Nephron progenitor cell (in vitro differentiated cells): ENCODE measurements around the gene FOXP1.

Source experiments
- DNase-seq: peaks from one replicate; pipeline ENCODE4 v3.0.0; 2021
- H3K27ac Mint-ChIP-seq: 2 replicates; pipeline ENCODE4 v1.8.0; 2021; ENCODE audit warnings: mild to moderate bottlenecking, moderate library complexity, mixed read lengths
- H3K27me3 Mint-ChIP-seq: 2 replicates; pipeline ENCODE4 v1.8.0; 2021; ENCODE audit warnings: mild to moderate bottlenecking, low read depth, mixed read lengths; ENCODE audit not compliant: poor library complexity
- H3K36me3 Mint-ChIP-seq: 2 replicates; pipeline ENCODE4 v1.8.0; 2021; ENCODE audit warnings: low read depth, mixed read lengths
- H3K4me1 Mint-ChIP-seq: 2 replicates; pipeline ENCODE4 v1.8.0; 2021; ENCODE audit warnings: mixed read lengths
- H3K4me3 Mint-ChIP-seq: 2 replicates; pipeline ENCODE4 v1.8.0; 2021; ENCODE audit warnings: mild to moderate bottlenecking, moderate library complexity, mixed read lengths
- H3K9me3 Mint-ChIP-seq: 2 replicates; pipeline ENCODE4 v1.8.0; 2021; ENCODE audit warnings: mild to moderate bottlenecking, moderate library complexity, mixed read lengths
- CTCF ChIP-seq: fragments of 200-600 bp; sonication (generic); IDR thresholded peaks from 2 replicates; pipeline ENCODE4 v1.5.0; 2021; ENCODE audit warnings: antibody characterized with exemption

The FOXP1 gene

GRCh38 chr3:71548705-71549384 lies 34.7 kb downstream of the FOXP1 start:
- no peaks in the 10 kb centered on the region for H3K27me3 Mint-ChIP-seq
- no peak for DNase-seq
- H3K36me3 Mint-ChIP-seq = peaks cover 31% of the 10 kb centered on the region
- no peak overlapping the region for H3K4me3 Mint-ChIP-seq
- no peaks in the 10 kb centered on the region for H3K9me3 Mint-ChIP-seq
- no peak overlapping the region for H3K27ac Mint-ChIP-seq
- H3K4me1 Mint-ChIP-seq = peaks cover 5% of the 10 kb centered on the region
- TF ChIP-seq CTCF = no peak

GRCh38 chr3:71547249-71548198 lies 36.0 kb downstream of the FOXP1 start:
- no peaks in the 10 kb centered on the region for H3K9me3 Mint-ChIP-seq
- no peak overlapping the region for H3K4me3 Mint-ChIP-seq
- no peak for TF ChIP-seq CTCF
- no peak overlapping the region for H3K27ac Mint-ChIP-seq
- H3K4me1 Mint-ChIP-seq = peaks cover 18% of the 10 kb centered on the region
- H3K36me3 Mint-ChIP-seq = peaks cover 31% of the 10 kb centered on the region
- no peak for DNase-seq
- no peaks in the 10 kb centered on the region for H3K27me3 Mint-ChIP-seq

GRCh38 chr3:71546821-71547220 lies 36.7 kb downstream of the FOXP1 start:
- Mint-ChIP-seq H3K4me3 (no peak overlapping the region), H3K4me1 (peaks cover 25% of the 10 kb centered on the region), H3K36me3 (peaks cover 28% of the 10 kb centered on the region), H3K27ac (peak overlapping the region; percentile 77), H3K27me3 (no peaks in the 10 kb centered on the region), H3K9me3 (no peaks in the 10 kb centered on the region)
- TF ChIP-seq CTCF = no peak
- DNase-seq = no peak

GRCh38 chr3:71545330-71545729 lies 38.2 kb downstream of the FOXP1 start:
- no peak for DNase-seq
- Mint-ChIP-seq H3K4me3 (no peak overlapping the region), H3K36me3 (peaks cover 19% of the 10 kb centered on the region), H3K27me3 (no peaks in the 10 kb centered on the region), H3K27ac (no peak overlapping the region), H3K4me1 (peaks cover 40% of the 10 kb centered on the region), H3K9me3 (no peaks in the 10 kb centered on the region)
- TF ChIP-seq CTCF = no peak

- peaks cover 6% of the 10 kb centered on the region for H3K27me3 Mint-ChIP-seq
- H3K4me1 Mint-ChIP-seq = peaks cover 48% of the 10 kb centered on the region
- H3K9me3 Mint-ChIP-seq = peaks cover 3% of the 10 kb centered on the region
- no peak overlapping the region for H3K27ac Mint-ChIP-seq
- H3K36me3 Mint-ChIP-seq = peaks cover 19% of the 10 kb centered on the region
- no peak for TF ChIP-seq CTCF
- no peak for DNase-seq
- no peak overlapping the region for H3K4me3 Mint-ChIP-seq
Measured at GRCh38 chr3:71543371-71544016, 40.0 kb downstream of the FOXP1 start.
